ENCODE measurements around the gene CES5A.

Gene CES5A

GRCh38 chr16:55898592-55898991 lies 23.4 kb upstream of the CES5A start:
- POLR2A ChIA-PET = no interaction called here
- Histone ChIP-seq H3K4me3 (ENCODE audit: low read depth, low read length) (no peak overlapping the region), H3K9me3 (ENCODE audit: control insufficient read depth, insufficient read depth, low read depth, low read length) (no peaks in the 10 kb centered on the region)

More at GRCh38 chr16:55898592-55898991, 23.4 kb upstream of the CES5A start:
- Histone ChIP-seq H3K36me3 (ENCODE audit: control insufficient read depth in 2 of 2, insufficient read depth in 1 of 2, low read length in 2 of 2) (no peaks in the 10 kb centered on the region), H3K27ac (ENCODE audit: extremely low read depth, low read depth, low read length) (no peak overlapping the region), H3K4me1 (ENCODE audit: control insufficient read depth, insufficient read depth, low read length) (no peaks in the 10 kb centered on the region)
- CTCF ChIA-PET = interaction anchor here (0.7 kb wide), 1 partner anchor 65 kb away, joined by 3 read pairs; no protein-coding TSS in a partner anchor
- no peak for TF ChIP-seq ZNF791 (tag by site-specific recombination; IDR thresholded peaks at IDR 0.05)
- no peak for TF ChIP-seq RBAK (tag by site-specific recombination; IDR thresholded peaks at IDR 0.05)
- no peak for TF ChIP-seq CTCF (tag by site-specific recombination; IDR thresholded peaks at IDR 0.05)
- TF ChIP-seq, protein P1, sequence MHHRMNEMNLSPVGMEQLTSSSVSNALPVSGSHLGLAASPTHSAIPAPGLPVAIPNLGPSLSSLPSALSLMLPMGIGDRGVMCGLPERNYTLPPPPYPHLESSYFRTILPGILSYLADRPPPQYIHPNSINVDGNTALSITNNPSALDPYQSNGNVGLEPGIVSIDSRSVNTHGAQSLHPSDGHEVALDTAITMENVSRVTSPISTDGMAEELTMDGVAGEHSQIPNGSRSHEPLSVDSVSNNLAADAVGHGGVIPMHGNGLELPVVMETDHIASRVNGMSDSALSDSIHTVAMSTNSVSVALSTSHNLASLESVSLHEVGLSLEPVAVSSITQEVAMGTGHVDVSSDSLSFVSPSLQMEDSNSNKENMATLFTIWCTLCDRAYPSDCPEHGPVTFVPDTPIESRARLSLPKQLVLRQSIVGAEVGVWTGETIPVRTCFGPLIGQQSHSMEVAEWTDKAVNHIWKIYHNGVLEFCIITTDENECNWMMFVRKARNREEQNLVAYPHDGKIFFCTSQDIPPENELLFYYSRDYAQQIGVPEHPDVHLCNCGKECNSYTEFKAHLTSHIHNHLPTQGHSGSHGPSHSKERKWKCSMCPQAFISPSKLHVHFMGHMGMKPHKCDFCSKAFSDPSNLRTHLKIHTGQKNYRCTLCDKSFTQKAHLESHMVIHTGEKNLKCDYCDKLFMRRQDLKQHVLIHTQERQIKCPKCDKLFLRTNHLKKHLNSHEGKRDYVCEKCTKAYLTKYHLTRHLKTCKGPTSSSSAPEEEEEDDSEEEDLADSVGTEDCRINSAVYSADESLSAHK (tag by site-specific recombination; IDR thresholded peaks at IDR 0.05) = no peak
- no peak for TF ChIP-seq ZSCAN5A (tag by site-specific recombination; IDR thresholded peaks at IDR 0.05)
- no peak for TF ChIP-seq ZNF16 (tag by site-specific recombination; IDR thresholded peaks at IDR 0.05; ENCODE audit: low read depth)
- no peak for TF ChIP-seq ZBTB49 (tag by site-specific recombination; IDR thresholded peaks at IDR 0.05; ENCODE audit: low read depth)
- TF ChIP-seq ZIC2 (tag by site-specific recombination; IDR thresholded peaks at IDR 0.05) = no peak
- TF ChIP-seq SALL2 (tag by site-specific recombination; IDR thresholded peaks at IDR 0.05; ENCODE audit: borderline replicate concordance) = no peak
- TF ChIP-seq, protein P2, sequence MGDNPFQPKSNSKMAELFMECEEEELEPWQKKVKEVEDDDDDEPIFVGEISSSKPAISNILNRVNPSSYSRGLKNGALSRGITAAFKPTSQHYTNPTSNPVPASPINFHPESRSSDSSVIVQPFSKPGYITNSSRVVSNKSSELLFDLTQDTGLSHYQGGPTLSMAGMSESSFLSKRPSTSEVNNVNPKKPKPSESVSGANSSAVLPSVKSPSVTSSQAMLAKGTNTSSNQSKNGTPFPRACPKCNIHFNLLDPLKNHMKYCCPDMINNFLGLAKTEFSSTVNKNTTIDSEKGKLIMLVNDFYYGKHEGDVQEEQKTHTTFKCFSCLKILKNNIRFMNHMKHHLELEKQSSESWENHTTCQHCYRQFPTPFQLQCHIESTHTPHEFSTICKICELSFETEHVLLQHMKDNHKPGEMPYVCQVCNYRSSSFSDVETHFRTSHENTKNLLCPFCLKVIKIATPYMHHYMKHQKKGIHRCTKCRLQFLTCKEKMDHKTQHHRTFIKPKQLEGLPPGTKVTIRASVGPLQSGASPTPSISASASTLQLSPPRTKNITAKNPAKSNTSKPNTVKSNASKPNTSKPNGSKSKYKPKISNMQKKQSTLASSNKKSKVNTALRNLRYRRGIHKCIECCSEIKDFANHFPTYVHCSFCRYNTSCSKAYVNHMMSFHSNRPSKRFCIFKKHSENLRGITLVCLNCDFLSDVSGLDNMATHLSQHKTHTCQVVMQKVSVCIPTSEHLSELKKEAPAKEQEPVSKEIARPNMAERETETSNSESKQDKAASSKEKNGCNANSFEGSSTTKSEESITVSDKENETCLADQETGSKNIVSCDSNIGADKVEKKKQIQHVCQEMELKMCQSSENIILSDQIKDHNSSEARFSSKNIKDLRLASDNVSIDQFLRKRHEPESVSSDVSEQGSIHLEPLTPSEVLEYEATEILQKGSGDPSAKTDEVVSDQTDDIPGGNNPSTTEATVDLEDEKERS (tag by site-specific recombination; IDR thresholded peaks at IDR 0.05) = no peak
- TF ChIP-seq ZSCAN30 (tag by site-specific recombination; IDR thresholded peaks at IDR 0.05) = no peak
- TF ChIP-seq, protein P3, sequence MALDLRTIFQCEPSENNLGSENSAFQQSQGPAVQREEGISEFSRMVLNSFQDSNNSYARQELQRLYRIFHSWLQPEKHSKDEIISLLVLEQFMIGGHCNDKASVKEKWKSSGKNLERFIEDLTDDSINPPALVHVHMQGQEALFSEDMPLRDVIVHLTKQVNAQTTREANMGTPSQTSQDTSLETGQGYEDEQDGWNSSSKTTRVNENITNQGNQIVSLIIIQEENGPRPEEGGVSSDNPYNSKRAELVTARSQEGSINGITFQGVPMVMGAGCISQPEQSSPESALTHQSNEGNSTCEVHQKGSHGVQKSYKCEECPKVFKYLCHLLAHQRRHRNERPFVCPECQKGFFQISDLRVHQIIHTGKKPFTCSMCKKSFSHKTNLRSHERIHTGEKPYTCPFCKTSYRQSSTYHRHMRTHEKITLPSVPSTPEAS (tag by site-specific recombination; IDR thresholded peaks at IDR 0.05) = no peak
- TF ChIP-seq ZFP41 (tag by site-specific recombination; IDR thresholded peaks at IDR 0.05; ENCODE audit: borderline replicate concordance) = no peak
- no peak for TF ChIP-seq ZNF645 (tag by site-specific recombination; IDR thresholded peaks at IDR 0.05)
- TF ChIP-seq ZFP3 (tag by site-specific recombination; IDR thresholded peaks at IDR 0.05; ENCODE audit: low read depth) = no peak
- no peak for TF ChIP-seq ZNF747 (tag by site-specific recombination; IDR thresholded peaks at IDR 0.05)
- TF ChIP-seq HOXC10 (CRISPR knock-in tag; IDR thresholded peaks at IDR 0.05) = no peak

Measured in HEK293 (cell line).